ENCODE measurements around the gene ARHGEF16.

- no peak for TF ChIP-seq CTCF (IDR thresholded peaks at IDR 0.05; ENCODE audit: insufficient read depth, low read depth, low read length)
- no peak for TF ChIP-seq EZH2 (IDR thresholded peaks at IDR 0.05; ENCODE audit: insufficient read depth, low read length)
Measured at GRCh38 chr1:3527774-3528173, 73.3 kb downstream of the ARHGEF16 start.
